GM19351 (cell line): ENCODE data around the gene KRTAP9-6.
"Not testable (repeated sequence)": the region's sequence is repeated elsewhere in the genome, so short reads cannot be mapped to it uniquely, and the experiment has no call there.

Experiments
- ATAC-seq: cut with Tn5 transposase; IDR thresholded peaks from one replicate; pipeline ENCODE4 v1.9.1; 2021; ENCODE audit warnings: mild to moderate bottlenecking, moderate library complexity; ENCODE audit not compliant: unreplicated experiment

Gene KRTAP9-6

GRCh38 chr17:41265078-41265477 is at the start of gene KRTAP9-6:
Gene KRTAP9-6 (plus strand): TSS chr17:41265378. CDS start chr17:41265378, 0 bp downstream.
- ATAC-seq: no peak

GRCh38 chr17:41215681-41216080 is 49.5 kb upstream of the KRTAP9-6 start:
- ATAC-seq: no peak

GRCh38 chr17:41223821-41224220 is 41.4 kb upstream of the KRTAP9-6 start:
- ATAC-seq: no peak

- no peak for ATAC-seq
These were observed 39.1 kb upstream of the KRTAP9-6 start for GRCh38 chr17:41226051-41226450.

GRCh38 chr17:41226598-41227095 is 38.5 kb upstream of the KRTAP9-6 start, which contains the start of gene KRTAP9-2:
Gene KRTAP9-2 (plus strand): TSS chr17:41226648. CDS start chr17:41226655, 7 bp downstream.
- ATAC-seq: not testable (repeated sequence)

- no peak for ATAC-seq
These were observed 35.1 kb upstream of the KRTAP9-6 start for GRCh38 chr17:41230094-41230493.

- no peak for ATAC-seq
These were observed 33.4 kb upstream of the KRTAP9-6 start for GRCh38 chr17:41231731-41232130.

- not testable (repeated sequence) for ATAC-seq
These were observed 32.6 kb upstream of the KRTAP9-6 start, which contains the start of gene KRTAP9-3 for GRCh38 chr17:41232399-41233105. Gene KRTAP9-3 (plus strand): TSS chr17:41232449. CDS start chr17:41232502, 53 bp downstream.

GRCh38 chr17:41237116-41237515 is 28.1 kb upstream of the KRTAP9-6 start:
- not testable (repeated sequence) for ATAC-seq

GRCh38 chr17:41237949-41238437 is 27.2 kb upstream of the KRTAP9-6 start, which contains the start of gene KRTAP9-8:
Gene KRTAP9-8 (plus strand): TSS chr17:41237999. CDS start chr17:41238052, 53 bp downstream.
- ATAC-seq: not testable (repeated sequence)

GRCh38 chr17:41246995-41247787 is 18.0 kb upstream of the KRTAP9-6 start:
- not testable (repeated sequence) for ATAC-seq

- not testable (repeated sequence) for ATAC-seq
These were observed 15.4 kb upstream of the KRTAP9-6 start, which contains the start of gene KRTAP9-4 for GRCh38 chr17:41249637-41250240. Gene KRTAP9-4 (plus strand): TSS chr17:41249687. CDS start chr17:41249721, 34 bp downstream.

- ATAC-seq: no peak
These were observed 13.9 kb upstream of the KRTAP9-6 start for GRCh38 chr17:41251261-41251660.

GRCh38 chr17:41254861-41255260 is 10.3 kb upstream of the KRTAP9-6 start:
- ATAC-seq: no peak

- not testable (repeated sequence) for ATAC-seq
These were observed 9.5 kb upstream of the KRTAP9-6 start, which contains the start of gene KRTAP9-9 for GRCh38 chr17:41255381-41256290. Gene KRTAP9-9 (plus strand): TSS chr17:41255384.

GRCh38 chr17:41256291-41256685 is 8.9 kb upstream of the KRTAP9-6 start:
- no peak for ATAC-seq

GRCh38 chr17:41258406-41258805 is 6.8 kb upstream of the KRTAP9-6 start:
- ATAC-seq: no peak

GRCh38 chr17:41263212-41263611 is 2.0 kb upstream of the KRTAP9-6 start:
- ATAC-seq: no peak

- no peak for ATAC-seq
These were observed 579 bp upstream of the KRTAP9-6 start for GRCh38 chr17:41264599-41264998.

GRCh38 chr17:41267711-41268110 is 2.5 kb downstream of the KRTAP9-6 start:
- ATAC-seq: no peak
